Left ventricle myocardium inferior (tissue), 1 donor: ENCODE measurements around the gene IL1RAPL1. TPM values are rescaled to one million over a fixed set of nuclear protein-coding genes. Genes with fewer than 3 reads are reported as not detected.

Experiments
- DNase-seq: peaks from one replicate; pipeline ENCODE4 v3.0.0-alpha.2; 2020
- H3K27ac ChIP-seq: fragments of 200-600 bp; replicated peaks from 2 replicates; pipeline ENCODE4 v1.8.0; 2021
- H3K27me3 ChIP-seq: fragments of 200-600 bp; 2 replicates; pipeline ENCODE4 v1.8.0; 2021; ENCODE audit warnings: low read depth
- H3K36me3 ChIP-seq: fragments of 200-600 bp; 2 replicates; pipeline ENCODE4 v1.8.0; 2021
- H3K4me1 ChIP-seq: fragments of 200-600 bp; 2 replicates; pipeline ENCODE4 v1.8.0; 2021
- H3K4me3 ChIP-seq: fragments of 200-600 bp; 2 replicates; pipeline ENCODE4 v1.8.0; 2021; ENCODE audit warnings: mild to moderate bottlenecking, moderate library complexity
- H3K9me3 ChIP-seq: fragments of 200-600 bp; replicated peaks from 2 replicates; pipeline ENCODE4 v1.8.0; 2021
- CTCF ChIP-seq: fragments of 200-600 bp; IDR thresholded peaks from 2 replicates; pipeline ENCODE4 v1.8.0; 2021; ENCODE audit warnings: antibody characterized with exemption, mild to moderate bottlenecking, borderline replicate concordance
- intact Hi-C: fragments of 100-400 bp; cut with micrococcal nuclease; formaldehyde crosslinking; loops from one replicate; pipeline ENCODE4 v1.11.0; 2022
- total RNA-seq: library from RNA; stranded (reverse); fragmentation: NEBNext Ultra II Directional; extraction: Animal tissue kit (Norgen Biotek cat#: 25700); gene quantifications from one replicate; pipeline ENCODE4 v1.2.1, GENCODE V29; 2021
- donor health status: DM: no; HTN: yes; CAD: no; lungs with severe emphysema.

Gene IL1RAPL1
- total RNA-seq, 1 donor from 2014 or later: 1.9 TPM

- intact Hi-C loops: no loop called here
- no peaks in the 10 kb centered on the region for H3K36me3 ChIP-seq
- no peak overlapping the region for H3K27ac ChIP-seq
- no peaks in the 10 kb centered on the region for H3K4me1 ChIP-seq
- TF ChIP-seq CTCF: no peak
- no peak overlapping the region for H3K4me3 ChIP-seq
- H3K9me3 ChIP-seq: no peaks in the 10 kb centered on the region
- DNase-seq: no peak
- H3K27me3 ChIP-seq: no peaks in the 10 kb centered on the region
These were observed 943.3 kb downstream of the IL1RAPL1 start for GRCh38 chrX:29530501-29530900.

- no peak overlapping the region for H3K27ac ChIP-seq
- H3K4me1 ChIP-seq: no peaks in the 10 kb centered on the region
- H3K4me3 ChIP-seq: no peak overlapping the region
- no peaks in the 10 kb centered on the region for H3K9me3 ChIP-seq
- H3K27me3 ChIP-seq: no peaks in the 10 kb centered on the region
- no peak for DNase-seq
- intact Hi-C loops: no loop called here
- no peak for TF ChIP-seq CTCF
- H3K36me3 ChIP-seq: no peaks in the 10 kb centered on the region
These were observed 944.1 kb downstream of the IL1RAPL1 start for GRCh38 chrX:29531336-29531735.

- no peak overlapping the region for H3K4me3 ChIP-seq
- intact Hi-C loops: no loop called here
- no peak overlapping the region for H3K27ac ChIP-seq
- no peaks in the 10 kb centered on the region for H3K27me3 ChIP-seq
- no peaks in the 10 kb centered on the region for H3K9me3 ChIP-seq
- H3K4me1 ChIP-seq: no peaks in the 10 kb centered on the region
- no peak for DNase-seq
- TF ChIP-seq CTCF: no peak
- no peaks in the 10 kb centered on the region for H3K36me3 ChIP-seq
These were observed 948.2 kb downstream of the IL1RAPL1 start for GRCh38 chrX:29535212-29536162.

GRCh38 chrX:29541038-29541437 lies 953.8 kb downstream of the IL1RAPL1 start:
- Histone ChIP-seq H3K4me3 (no peak overlapping the region), H3K36me3 (no peaks in the 10 kb centered on the region), H3K27ac (no peak overlapping the region), H3K9me3 (no peaks in the 10 kb centered on the region), H3K4me1 (no peaks in the 10 kb centered on the region), H3K27me3 (no peaks in the 10 kb centered on the region)
- DNase-seq: no peak
- TF ChIP-seq CTCF: no peak
- intact Hi-C loops: no loop called here

GRCh38 chrX:29542152-29542551 lies 954.9 kb downstream of the IL1RAPL1 start:
- Histone ChIP-seq H3K27me3 (no peaks in the 10 kb centered on the region), H3K9me3 (no peaks in the 10 kb centered on the region), H3K4me1 (no peaks in the 10 kb centered on the region), H3K4me3 (no peak overlapping the region), H3K36me3 (no peaks in the 10 kb centered on the region), H3K27ac (no peak overlapping the region)
- no peak for DNase-seq
- intact Hi-C loops: no loop called here
- TF ChIP-seq CTCF: no peak
